Measurements from ENCODE around the gene ROR1. TPM values are rescaled to one million over a fixed set of nuclear protein-coding genes. Genes with fewer than 3 reads are reported as not detected.

ROR1 gene
- total RNA-seq, 1 experiment from 2014 or later: 1.4 TPM

DNA sequence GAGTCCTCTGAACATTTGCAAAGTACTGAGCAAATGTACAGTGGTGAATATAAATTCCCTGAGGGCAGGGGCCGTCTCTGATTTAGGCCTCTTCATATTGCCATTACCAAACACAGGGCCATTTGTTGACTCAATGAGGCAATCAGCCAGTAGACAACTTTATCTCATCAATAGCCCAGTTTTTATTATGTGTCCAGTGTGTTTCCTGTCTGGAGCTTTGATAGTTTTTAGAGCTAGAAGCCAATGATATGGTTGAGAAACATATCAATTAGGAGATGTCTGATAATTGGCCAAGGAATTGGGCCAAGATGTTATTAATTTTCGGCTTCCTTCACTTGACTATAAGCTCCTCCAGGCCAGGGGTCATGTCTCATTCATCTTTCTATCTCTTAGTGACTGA lies 163.0 kb downstream of the ROR1 start:
- DNase-seq: no peak
- no peaks in the 10 kb centered on the region for H3K9me3 ChIP-seq
- H3K4me3 ChIP-seq: no peak overlapping the region
- no peaks in the 10 kb centered on the region for H3K36me3 ChIP-seq
- no peaks in the 10 kb centered on the region for H3K27me3 ChIP-seq

DNA sequence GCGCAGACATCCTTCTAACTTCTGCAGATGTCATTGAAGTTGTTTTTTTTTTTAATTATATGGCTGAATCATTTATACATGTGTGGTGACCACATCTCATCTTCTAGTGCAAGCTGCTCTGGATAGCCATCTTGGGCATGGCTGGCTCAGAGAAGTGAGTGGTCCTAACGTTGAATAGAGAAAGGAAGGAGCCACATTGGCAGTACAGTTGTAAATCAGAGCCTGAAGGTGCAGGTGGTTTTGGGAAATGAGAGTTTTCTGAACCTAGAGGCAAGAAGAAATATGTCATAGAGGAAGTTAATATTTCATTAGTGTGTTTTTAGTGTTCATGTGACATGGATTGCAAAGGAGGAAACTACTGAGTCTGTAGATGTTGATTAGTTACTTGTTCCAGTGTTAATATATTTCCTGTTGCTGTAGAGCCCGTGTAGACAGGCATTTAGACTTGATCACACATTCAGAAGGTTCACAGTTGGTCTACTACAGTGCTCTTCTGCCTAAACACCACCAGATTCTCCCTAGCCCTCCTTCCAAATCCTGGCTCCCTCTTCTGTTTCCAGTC lies 163.7 kb downstream of the ROR1 start:
- DNase-seq: no peak
- Histone ChIP-seq H3K4me3 (no peak overlapping the region), H3K27me3 (no peaks in the 10 kb centered on the region), H3K36me3 (no peaks in the 10 kb centered on the region), H3K9me3 (no peaks in the 10 kb centered on the region)

DNA sequence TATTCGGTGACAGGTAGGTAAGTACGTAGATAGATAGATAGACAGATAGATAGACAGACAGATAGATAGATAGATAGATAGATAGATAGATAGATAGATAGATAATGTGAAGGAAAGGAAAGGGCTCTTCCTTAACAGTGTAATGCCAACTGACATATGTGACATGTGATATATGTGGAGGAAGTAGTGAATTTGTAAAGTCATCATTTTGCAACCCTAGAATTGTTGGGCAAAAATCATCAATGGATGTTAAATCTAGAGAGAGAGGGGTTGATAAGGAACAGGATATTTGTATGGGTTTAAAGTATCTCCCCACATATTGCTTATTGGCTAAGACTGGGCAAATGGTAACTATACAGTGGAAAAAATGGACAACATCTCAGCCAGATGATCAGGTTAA lies 166.6 kb downstream of the ROR1 start:
- Histone ChIP-seq H3K9me3 (no peaks in the 10 kb centered on the region), H3K4me3 (no peak overlapping the region), H3K36me3 (no peaks in the 10 kb centered on the region), H3K27me3 (no peaks in the 10 kb centered on the region)
- no peak for DNase-seq

DNA sequence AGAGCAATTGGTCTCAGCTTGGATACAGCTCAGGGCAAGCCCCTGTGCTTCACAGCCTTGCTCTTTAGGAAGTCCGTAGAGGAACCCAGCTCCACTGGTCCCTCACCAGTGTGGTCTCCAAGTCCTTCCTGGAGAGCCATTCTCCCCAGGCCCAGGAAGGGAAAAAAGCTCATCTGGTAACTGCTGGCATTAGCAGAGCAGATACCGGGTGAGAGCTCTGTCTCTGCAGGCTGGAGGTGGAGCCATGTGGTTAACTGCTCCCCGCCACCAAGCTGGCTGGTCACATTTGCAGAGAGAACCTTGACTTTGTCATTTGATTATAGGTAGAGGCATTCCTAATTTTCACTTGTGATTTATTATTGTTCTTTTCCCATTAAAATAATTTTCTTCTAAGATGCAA lies 169.6 kb downstream of the ROR1 start:
- Histone ChIP-seq H3K9me3 (no peaks in the 10 kb centered on the region), H3K27me3 (no peaks in the 10 kb centered on the region), H3K36me3 (no peaks in the 10 kb centered on the region), H3K4me3 (no peak overlapping the region)
- no peak for DNase-seq

DNA sequence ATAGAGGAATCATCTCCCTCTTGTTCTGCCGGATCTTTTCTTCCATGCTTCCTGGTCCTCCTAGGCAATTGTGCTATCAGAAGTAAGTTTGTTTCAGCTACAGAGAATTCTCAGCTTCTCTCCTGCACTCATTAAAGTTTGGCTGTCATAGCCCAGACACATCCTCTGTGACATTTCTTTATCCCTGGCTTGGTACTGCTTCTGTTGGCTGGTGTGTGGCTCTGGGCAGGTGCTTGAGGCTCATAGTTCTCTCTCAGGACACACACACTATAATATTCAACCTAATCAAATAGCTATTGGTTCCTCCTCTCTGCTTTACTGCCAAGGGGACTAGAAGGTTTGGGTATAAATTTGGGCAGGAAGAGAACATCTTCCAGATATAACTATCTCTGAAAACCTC lies 172.1 kb downstream of the ROR1 start:
- no peak overlapping the region for H3K4me3 ChIP-seq
- H3K9me3 ChIP-seq: no peaks in the 10 kb centered on the region
- no peaks in the 10 kb centered on the region for H3K36me3 ChIP-seq
- H3K27me3 ChIP-seq: no peaks in the 10 kb centered on the region
- DNase-seq: no peak

DNA sequence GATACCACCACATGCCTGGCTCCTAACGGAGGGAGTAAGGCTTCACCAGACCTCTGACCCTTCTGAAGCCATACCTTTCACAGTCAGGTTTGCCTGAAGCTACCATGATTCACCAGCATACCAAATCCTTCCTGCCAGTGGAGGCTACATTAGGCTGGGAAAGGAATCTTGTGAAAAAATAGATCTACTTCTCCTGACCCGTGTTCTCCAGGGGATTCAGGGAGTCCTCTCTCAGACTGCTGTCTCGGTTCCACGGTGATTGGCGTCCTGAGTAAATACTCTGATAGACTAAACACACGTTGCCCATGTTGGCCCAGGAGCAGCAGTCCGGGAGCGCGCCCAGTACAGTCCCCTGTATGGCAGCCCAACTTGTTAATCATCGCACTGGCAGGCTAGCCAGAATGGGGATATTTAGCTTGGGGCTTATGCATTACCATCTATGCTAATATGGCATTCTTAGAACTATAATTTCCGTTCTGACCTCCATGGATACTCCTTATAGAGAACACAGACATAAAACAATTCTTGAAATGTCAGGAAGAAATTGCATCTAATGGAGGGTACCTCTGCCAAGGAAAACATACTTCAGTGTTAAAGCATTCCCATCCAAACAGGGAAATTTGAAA lies 173.2 kb downstream of the ROR1 start:
- Histone ChIP-seq H3K27me3 (no peaks in the 10 kb centered on the region), H3K9me3 (no peaks in the 10 kb centered on the region), H3K4me3 (no peak overlapping the region), H3K36me3 (no peaks in the 10 kb centered on the region)
- DNase-seq: peak; percentile 91

DNA sequence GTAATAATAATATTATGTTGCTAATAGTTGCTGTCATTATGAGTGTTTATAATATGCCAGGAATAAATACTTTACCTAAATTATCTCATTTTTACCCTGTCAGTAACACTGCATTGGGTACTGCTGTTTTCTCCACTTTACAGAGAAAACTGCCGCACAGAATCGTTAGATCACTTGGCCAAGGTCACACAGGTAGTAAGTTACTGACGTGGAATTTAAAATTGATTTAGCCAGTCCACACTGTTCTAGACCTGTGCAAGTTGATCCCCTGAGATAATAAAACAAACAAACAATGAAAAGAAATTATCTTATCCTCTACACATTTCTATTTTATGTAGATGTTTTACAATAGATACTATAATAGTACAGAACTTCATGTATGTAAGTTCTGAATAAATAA lies 174.1 kb downstream of the ROR1 start:
- DNase-seq: no peak
- Histone ChIP-seq H3K27me3 (no peaks in the 10 kb centered on the region), H3K36me3 (no peaks in the 10 kb centered on the region), H3K4me3 (no peak overlapping the region), H3K9me3 (no peaks in the 10 kb centered on the region)

DNA sequence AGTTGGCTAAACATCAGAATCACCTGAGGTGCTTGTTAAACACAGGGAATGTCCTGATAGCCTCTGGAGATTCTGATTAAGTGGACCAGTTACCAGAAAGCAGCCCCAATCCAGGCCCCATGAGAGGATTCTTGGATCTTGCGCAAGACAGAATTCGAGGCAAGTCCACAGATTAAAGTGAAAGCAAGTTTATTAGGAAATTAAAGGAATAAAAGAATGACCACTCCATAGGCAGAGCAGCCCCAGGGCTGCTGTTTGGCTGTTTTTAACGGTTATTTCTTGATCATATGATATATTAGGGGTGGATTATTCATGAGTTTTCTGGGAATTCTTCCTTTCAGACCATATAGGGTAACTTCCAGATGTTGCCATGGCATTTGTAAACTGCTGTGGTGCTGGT lies 176.2 kb downstream of the ROR1 start:
- Histone ChIP-seq H3K36me3 (no peaks in the 10 kb centered on the region), H3K27me3 (no peaks in the 10 kb centered on the region), H3K4me3 (no peak overlapping the region), H3K9me3 (no peaks in the 10 kb centered on the region)
- DNase-seq: no peak

DNA sequence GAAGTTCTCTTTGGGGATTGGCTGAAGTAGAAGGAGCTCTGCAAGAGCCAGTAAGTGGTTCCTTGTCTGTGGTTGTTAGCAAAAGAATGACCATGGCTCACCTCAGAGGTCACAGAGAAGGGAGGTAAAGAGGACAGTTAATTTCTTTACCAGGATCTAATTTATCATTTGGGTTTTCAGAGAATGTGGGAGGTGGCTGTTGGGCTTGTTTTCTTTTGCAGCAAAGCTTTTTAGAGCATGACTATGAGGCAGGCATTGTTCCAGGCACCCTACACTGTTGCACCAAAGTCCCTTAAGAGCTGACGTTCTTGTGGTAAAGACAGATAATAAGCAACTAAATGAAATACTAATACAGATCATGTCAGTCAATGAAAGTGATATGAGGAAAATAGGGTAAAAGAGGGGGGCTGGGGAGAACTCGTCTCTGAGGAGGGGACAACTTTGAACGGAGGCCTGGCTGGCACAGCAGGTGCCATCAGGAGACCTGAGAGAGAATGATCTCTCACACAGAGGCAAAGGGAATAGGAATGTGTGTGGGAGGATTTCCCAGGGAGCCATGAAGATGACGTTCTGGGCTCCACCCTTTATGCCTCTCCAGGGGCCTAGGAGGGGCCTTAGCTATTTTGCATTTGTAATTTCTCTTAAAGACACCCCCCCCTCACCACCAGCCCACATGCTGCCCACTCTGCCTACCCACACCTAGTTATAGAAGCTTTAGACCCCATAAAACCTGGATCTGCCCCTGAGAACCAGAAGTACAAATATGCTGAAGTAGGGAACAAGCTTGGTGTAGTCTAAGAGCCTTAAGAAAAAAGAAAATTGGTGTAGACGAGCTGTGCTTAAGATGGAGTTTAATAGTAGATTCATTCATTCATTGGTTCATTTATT lies 177.5 kb downstream of the ROR1 start:
- no peak overlapping the region for H3K4me3 ChIP-seq
- no peak for DNase-seq
- H3K9me3 ChIP-seq: no peaks in the 10 kb centered on the region
- H3K36me3 ChIP-seq: no peaks in the 10 kb centered on the region
- H3K27me3 ChIP-seq: no peaks in the 10 kb centered on the region

DNA sequence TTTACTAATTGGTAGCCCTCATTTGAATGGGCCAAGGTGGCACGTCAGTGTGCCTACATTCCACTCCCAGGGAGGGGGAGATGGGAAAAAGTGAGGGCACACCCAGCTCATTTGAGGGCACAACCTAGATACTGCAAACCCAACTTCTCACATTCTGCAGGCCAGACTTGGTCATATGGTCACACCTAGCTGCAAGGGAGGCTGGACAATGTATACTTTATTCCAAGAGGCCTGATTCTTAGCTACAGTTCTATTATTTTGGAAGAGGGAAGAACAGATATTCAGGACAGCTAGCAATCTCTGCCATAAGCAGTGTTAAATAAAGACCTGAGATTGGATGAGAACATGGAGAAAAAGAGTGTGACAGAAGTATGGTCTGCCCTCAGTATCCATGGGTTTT lies 180.4 kb downstream of the ROR1 start:
- H3K4me3 ChIP-seq: no peak overlapping the region
- H3K27me3 ChIP-seq: no peaks in the 10 kb centered on the region
- no peaks in the 10 kb centered on the region for H3K36me3 ChIP-seq
- DNase-seq: no peak
- H3K9me3 ChIP-seq: peaks cover 5% of the 10 kb centered on the region; the same call in 1 of the 2 replicates

DNA sequence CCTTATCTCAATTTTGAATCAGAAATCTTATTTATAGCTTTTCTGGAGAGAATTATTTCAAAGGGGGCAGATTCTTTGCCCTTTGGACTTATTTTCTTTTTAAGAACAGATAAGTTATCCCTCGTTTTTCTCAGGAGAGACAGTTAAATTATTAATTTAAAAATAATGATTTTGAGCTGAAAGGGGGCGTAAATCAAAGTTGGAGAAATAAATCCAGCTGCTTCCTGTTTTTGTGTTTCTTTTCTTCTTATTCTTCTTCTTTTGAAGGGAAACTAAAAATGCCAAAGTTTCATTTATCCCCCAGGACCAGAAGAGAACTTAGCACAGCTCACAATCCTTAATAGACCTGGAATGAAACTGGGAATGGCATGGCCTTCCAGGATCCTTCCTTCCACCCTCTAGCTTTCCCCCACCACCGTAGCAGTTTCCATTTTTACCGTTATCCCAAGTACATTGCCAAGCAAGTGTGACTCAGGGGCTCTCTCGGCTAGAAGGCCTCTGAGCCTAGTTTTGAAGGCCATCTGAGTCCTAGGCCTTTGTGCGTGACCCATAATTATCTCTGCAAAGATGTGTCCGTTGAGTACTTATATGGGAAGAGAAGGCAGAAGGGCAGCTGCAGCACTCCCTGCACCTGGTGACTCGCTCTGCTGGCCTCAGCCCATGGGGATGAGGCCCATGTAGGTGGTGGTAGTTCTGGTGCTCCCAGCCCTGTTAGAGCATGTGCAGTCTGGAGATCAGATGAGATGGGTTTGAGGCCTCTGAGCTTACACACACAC lies 181.7 kb downstream of the ROR1 start:
- no peak overlapping the region for H3K4me3 ChIP-seq
- no peaks in the 10 kb centered on the region for H3K27me3 ChIP-seq
- H3K9me3 ChIP-seq: peaks cover 5% of the 10 kb centered on the region; the same call in 1 of the 2 replicates
- no peaks in the 10 kb centered on the region for H3K36me3 ChIP-seq
- DNase-seq: peak; percentile 17

DNA sequence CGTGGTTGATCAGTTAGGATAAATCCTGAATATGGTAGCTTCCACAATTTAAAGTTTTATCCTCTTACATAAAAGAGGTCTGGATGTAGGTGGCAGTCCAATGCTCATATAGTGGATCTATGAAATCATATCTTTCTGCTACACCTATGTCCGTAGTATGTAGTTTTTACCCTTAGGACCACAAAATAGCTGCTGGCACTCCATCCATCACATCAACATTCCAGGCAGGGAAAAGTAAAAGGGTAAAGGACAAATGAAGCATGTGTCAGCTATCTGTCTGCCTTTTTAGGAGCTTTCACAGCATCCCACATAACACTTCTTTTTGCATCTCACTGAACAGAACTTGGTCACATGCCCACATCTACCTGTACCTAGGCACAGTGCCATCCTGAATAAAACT lies 184.7 kb downstream of the ROR1 start:
- DNase-seq: no peak

DNA sequence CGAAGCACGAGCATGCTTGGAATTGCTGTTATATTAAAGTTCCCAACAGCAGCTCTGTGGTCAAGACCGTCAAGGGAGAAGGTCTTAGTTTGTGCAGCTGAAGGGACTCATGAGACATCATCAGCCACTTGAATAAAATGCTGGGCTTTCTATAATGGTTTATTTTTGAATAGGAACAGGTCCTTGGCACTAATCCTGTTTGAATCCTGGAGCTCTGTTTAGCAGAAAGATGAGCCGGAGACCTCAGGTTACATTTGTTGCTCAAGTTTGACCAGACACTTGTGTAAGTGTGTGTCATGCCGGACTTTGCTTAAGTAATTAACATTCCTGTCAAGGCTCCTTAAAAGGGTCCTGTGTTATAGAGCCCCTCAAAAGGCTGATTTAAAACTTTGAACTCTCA lies 186.5 kb downstream of the ROR1 start:
- no peak overlapping the region for H3K4me3 ChIP-seq
- DNase-seq: no peak

More for the DNA sequence above, 184.7 kb downstream of the ROR1 start:
- Histone ChIP-seq H3K9me3 (peaks cover 5% of the 10 kb centered on the region; the same call in 1 of the 2 replicates), H3K36me3 (no peaks in the 10 kb centered on the region), H3K27me3 (no peaks in the 10 kb centered on the region), H3K4me3 (no peak overlapping the region)

DNA sequence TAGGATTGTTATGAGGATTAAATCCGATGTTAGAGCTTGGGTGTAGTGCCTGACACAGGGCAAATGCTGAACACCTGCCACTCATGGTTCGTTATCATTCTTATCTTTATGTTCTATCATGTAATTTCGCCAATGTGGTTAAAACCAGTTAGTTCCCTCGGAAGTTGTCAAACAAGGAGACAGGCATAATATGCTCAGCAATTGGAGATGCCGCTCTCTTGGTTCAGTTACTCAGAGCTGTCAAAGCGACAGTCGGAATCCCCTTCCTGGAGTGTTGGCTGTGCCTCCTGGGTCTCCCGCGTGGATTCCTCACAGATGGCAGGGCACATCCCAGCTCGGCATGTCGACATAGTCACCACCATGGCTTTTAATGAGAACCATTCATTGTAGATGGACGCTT lies 192.2 kb downstream of the ROR1 start:
- H3K36me3 ChIP-seq: no peaks in the 10 kb centered on the region
- H3K27me3 ChIP-seq: no peaks in the 10 kb centered on the region
- no peak for DNase-seq
- no peak overlapping the region for H3K4me3 ChIP-seq
- no peaks in the 10 kb centered on the region for H3K9me3 ChIP-seq

More for the DNA sequence above, 186.5 kb downstream of the ROR1 start:
- no peaks in the 10 kb centered on the region for H3K27me3 ChIP-seq
- H3K36me3 ChIP-seq: no peaks in the 10 kb centered on the region
- peaks cover 5% of the 10 kb centered on the region; the same call in 1 of the 2 replicates for H3K9me3 ChIP-seq

DNA sequence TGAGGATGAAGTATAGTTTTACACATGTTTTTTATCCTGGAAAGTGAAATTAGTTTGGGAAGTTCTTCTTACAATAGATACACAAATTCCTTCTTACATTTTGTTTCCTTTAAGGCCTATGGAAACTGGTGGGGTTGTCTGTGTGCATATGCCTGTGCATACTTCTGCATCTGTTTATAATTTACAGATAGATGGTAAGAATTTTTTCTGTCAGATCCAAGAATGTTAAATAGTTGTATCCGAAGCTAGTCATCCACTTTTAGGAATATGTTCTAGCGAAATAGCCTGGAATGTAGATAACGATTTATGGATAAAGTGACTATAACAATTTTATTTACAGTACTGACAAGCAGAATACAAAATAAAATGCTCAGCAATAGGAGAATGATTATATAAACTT lies 194.1 kb downstream of the ROR1 start:
- DNase-seq: no peak
- Histone ChIP-seq H3K27me3 (no peaks in the 10 kb centered on the region), H3K36me3 (no peaks in the 10 kb centered on the region), H3K9me3 (no peaks in the 10 kb centered on the region), H3K4me3 (no peak overlapping the region)

DNA sequence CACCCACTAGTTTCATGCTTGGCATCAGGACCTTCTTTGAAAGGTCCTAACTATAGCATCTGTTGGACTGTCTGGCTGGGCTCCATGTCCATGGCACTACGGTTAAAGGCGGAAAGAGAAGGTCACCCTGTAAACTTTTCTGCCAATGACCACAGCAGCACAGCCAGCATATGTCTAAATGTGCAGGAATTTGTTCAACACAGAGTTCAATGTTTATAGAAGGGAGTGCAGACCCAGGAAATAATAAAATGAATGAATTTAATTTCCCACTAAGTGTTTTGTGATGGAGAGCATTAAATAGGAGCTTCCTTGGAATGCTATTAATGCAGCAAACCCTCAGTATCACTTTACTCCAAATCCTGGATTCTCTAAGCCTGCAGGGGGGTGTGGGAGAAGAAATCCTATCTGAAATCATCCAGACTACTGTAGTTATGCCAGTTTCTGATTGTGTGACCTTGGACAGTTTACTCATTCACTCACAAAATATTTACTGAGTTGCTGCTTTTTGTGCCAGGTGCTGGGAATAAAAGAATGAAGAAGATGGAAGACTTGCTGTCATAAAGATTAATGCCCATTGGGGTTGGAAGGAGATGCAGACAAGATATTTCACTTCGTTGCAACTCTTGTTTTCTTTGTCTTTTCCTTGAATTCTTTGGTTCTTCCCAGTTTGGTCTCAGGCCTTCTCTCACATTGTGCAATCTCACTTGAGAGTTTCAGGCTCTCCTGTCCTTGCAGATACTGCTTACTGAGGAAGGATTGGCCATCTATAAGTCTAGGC lies 195.0 kb downstream of the ROR1 start:
- no peaks in the 10 kb centered on the region for H3K27me3 ChIP-seq
- DNase-seq: peak; percentile 87
- H3K4me3 ChIP-seq: no peak overlapping the region
- H3K36me3 ChIP-seq: no peaks in the 10 kb centered on the region
- H3K9me3 ChIP-seq: no peaks in the 10 kb centered on the region
